Measurements from ENCODE around the gene RNF150. TPM values are rescaled to one million over a fixed set of nuclear protein-coding genes. Genes with fewer than 3 reads are reported as not detected.

Gene RNF150
- total RNA-seq, 4 donors from 2014 or later = 13.1 to 24.3 (median 15.7) TPM

DNA sequence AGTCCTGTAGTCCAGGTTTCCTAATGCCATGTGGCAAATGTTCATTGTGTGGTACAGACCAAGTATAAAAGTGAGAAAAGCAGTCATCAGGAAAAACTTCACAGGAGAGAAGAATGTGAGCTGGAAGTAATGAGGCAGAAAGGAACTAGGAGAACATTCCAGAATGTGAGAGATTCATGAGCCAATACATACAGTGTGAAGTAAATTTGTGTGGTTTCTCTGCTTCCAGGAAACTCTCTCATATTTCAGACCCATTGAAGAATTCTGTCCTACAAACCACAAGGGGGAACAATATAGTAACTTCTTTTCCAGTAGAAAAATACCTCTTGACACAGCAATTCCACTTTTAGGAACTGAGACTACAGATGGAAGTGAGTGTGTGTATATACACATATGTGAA lies 136.5 kb downstream of the RNF150 start:
- H3K4me1 ChIP-seq = peaks cover 0 to 11% (median 0%) of the 10 kb centered on the region in 4 donors
- H3K27me3 ChIP-seq = no peaks in the 10 kb centered on the region
- no peak for DNase-seq (ENCODE audit: low spot score in 2 of 2)
- H3K9me3 ChIP-seq = no peaks in the 10 kb centered on the region
- H3K36me3 ChIP-seq = no peaks in the 10 kb centered on the region
- no peak overlapping the region for H3K27ac ChIP-seq
- no peak for TF ChIP-seq POLR2A (IDR thresholded peaks at IDR 0.05)
- no peak for TF ChIP-seq EP300 (IDR thresholded peaks at IDR 0.05)
- TF ChIP-seq, protein P1, sequence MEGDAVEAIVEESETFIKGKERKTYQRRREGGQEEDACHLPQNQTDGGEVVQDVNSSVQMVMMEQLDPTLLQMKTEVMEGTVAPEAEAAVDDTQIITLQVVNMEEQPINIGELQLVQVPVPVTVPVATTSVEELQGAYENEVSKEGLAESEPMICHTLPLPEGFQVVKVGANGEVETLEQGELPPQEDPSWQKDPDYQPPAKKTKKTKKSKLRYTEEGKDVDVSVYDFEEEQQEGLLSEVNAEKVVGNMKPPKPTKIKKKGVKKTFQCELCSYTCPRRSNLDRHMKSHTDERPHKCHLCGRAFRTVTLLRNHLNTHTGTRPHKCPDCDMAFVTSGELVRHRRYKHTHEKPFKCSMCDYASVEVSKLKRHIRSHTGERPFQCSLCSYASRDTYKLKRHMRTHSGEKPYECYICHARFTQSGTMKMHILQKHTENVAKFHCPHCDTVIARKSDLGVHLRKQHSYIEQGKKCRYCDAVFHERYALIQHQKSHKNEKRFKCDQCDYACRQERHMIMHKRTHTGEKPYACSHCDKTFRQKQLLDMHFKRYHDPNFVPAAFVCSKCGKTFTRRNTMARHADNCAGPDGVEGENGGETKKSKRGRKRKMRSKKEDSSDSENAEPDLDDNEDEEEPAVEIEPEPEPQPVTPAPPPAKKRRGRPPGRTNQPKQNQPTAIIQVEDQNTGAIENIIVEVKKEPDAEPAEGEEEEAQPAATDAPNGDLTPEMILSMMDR (IDR thresholded peaks at IDR 0.05) = no peak
- H3K4me3 ChIP-seq = no peak overlapping the region

DNA sequence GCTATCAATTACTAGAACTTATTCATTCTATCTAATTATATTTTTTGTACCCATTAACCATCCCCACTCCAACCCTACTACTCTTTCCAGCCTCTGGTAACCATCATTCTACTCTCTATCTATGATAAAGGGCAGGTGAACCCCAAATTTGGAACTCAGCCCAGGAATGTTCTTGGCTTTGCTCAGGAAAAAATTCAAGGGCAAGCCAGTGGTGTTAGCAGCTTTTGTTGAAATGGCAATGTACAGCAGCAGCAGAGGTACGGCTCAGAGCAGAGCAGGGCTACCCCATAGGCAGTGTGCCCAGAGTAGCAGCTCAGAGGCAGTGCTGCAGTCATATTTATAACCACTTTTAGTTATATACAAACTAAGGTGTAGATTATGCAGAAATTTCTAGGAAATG lies 138.2 kb downstream of the RNF150 start:
- Histone ChIP-seq H3K4me3 (no peak overlapping the region), H3K27ac (no peak overlapping the region), H3K27me3 (no peaks in the 10 kb centered on the region), H3K4me1 (peaks cover 0 to 11% (median 0%) of the 10 kb centered on the region in 4 donors), H3K36me3 (no peaks in the 10 kb centered on the region), H3K9me3 (no peaks in the 10 kb centered on the region)
- DNase-seq (ENCODE audit: low spot score in 2 of 2) = no peak
- no peak for TF ChIP-seq POLR2A (IDR thresholded peaks at IDR 0.05)
- TF ChIP-seq EP300 (IDR thresholded peaks at IDR 0.05) = no peak
- TF ChIP-seq, protein P1 (IDR thresholded peaks at IDR 0.05) = no peak
- 71 to 72% methylated on average over 1 of the region's 1 CpG for WGBS, 2 donors

DNA sequence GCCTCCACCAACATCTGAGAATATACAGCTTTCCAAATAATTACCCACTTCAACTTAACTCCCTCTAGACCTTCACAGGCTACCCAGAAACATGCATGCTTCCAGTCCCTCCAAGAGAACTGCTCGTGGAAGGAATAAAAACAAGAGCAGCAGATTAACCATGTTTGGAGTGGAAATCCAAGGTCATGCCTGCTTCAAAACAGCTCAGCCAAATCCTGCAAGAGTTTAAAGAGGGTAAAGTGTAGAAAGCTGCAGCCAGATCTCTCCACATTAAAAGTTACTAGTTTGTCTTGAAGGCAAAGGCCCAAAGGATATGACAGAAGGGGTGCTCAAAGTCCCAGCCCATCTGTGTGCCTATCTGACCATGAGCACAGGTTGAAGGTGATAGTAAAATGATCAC lies 139.3 kb downstream of the RNF150 start:
- TF ChIP-seq, protein P1 (IDR thresholded peaks at IDR 0.05) = no peak
- TF ChIP-seq POLR2A (IDR thresholded peaks at IDR 0.05) (no peak), EP300 (IDR thresholded peaks at IDR 0.05) (no peak)
- WGBS, 2 donors = 62 to 78% methylated on average over 1 of the region's 1 CpG
- no peak overlapping the region for H3K4me3 ChIP-seq
- no peaks in the 10 kb centered on the region for H3K27me3 ChIP-seq
- no peaks in the 10 kb centered on the region for H3K36me3 ChIP-seq
- no peaks in the 10 kb centered on the region for H3K9me3 ChIP-seq
- H3K4me1 ChIP-seq = peaks cover 0 to 11% (median 0%) of the 10 kb centered on the region in 4 donors
- no peak for DNase-seq (ENCODE audit: low spot score in 2 of 2)
- H3K27ac ChIP-seq = no peak overlapping the region

DNA sequence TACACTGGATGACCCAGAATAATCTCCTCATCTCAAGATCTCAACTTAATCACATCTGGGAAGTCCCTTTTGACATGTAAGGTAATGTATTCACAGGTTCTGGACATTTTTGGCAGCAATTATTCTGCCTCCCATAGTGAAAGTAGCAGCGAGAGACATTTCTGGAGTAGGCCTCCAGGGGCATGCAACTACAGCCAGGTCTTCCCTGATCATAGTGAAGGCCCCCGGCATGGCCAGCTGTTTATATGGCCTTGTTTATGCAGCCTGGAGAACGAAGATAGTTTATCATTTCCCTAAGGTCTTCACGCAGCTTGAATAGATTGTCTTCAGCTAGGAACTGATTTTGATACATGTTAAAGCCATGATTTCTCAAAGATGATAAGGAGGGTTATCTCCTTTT lies 139.9 kb downstream of the RNF150 start:
- Histone ChIP-seq H3K36me3 (no peaks in the 10 kb centered on the region), H3K4me1 (peaks cover 0 to 11% (median 0%) of the 10 kb centered on the region in 4 donors), H3K4me3 (no peak overlapping the region), H3K9me3 (no peaks in the 10 kb centered on the region), H3K27ac (no peak overlapping the region), H3K27me3 (no peaks in the 10 kb centered on the region)
- 67 to 71% methylated on average over 4 of the region's 4 CpGs for WGBS, 2 donors
- TF ChIP-seq, protein P1 (IDR thresholded peaks at IDR 0.05) = no peak
- TF ChIP-seq EP300 (IDR thresholded peaks at IDR 0.05) = no peak
- no peak for DNase-seq (ENCODE audit: low spot score in 2 of 2)

DNA sequence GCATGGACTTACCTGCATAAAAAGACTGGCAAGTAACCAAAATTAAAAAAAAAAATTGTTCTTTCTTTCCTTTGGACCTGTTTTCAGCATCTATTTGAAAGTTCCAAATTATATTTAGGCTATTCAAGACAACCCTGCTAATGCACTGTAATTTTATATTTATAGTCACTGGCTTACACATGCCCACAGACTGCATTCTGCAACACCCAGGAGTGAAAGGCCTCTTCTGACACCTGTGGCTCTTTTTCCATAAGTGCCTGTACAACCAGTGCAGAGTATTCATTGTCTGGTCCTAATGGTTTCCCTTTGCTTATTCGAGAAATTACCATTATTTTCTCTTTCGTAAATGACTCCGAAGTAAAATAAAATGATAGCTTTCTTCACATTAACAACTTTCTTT lies 143.3 kb downstream of the RNF150 start:
- no peak overlapping the region for H3K27ac ChIP-seq
- TF ChIP-seq POLR2A (IDR thresholded peaks at IDR 0.05) (no peak), EP300 (IDR thresholded peaks at IDR 0.05) (no peak)
- TF ChIP-seq, protein P1 (IDR thresholded peaks at IDR 0.05) = no peak
- H3K9me3 ChIP-seq = no peaks in the 10 kb centered on the region
- H3K4me1 ChIP-seq = peaks cover 0 to 6% (median 0%) of the 10 kb centered on the region in 4 donors
- no peak for DNase-seq (ENCODE audit: low spot score in 2 of 2)
- H3K36me3 ChIP-seq = no peaks in the 10 kb centered on the region
- H3K4me3 ChIP-seq = no peak overlapping the region
- WGBS, 2 donors = 93 to 94% methylated on average over 3 of the region's 3 CpGs
- H3K27me3 ChIP-seq = no peaks in the 10 kb centered on the region

Data from tibial nerve (tissue), 4 donors.